WTC11 (cell line): Measurements from ENCODE around the gene CNKSR3. TPM values are rescaled to one million over a fixed set of nuclear protein-coding genes. Genes with fewer than 3 reads are reported as not detected.

ENCODE experiments used
- ATAC-seq: fragments of 200-7000 bp; cut with Tn5 transposase; 2 replicates; pipeline ENCODE4 v1.10.0; 2021; ENCODE audit warnings: mild to moderate bottlenecking, moderate library complexity
- CTCF ChIA-PET: fragments of 300-600 bp; sonication (Branson Sonifier 250); formaldehyde crosslinking; loops from one replicate; lab custom pipeline; 2021; ENCODE audit warnings: antibody characterized with exemption; lab: Charles Lee
- POLR2A ChIA-PET: fragments of 350-600 bp; sonication (Branson Sonifier 250); formaldehyde crosslinking; loops from one replicate; lab custom pipeline; 2021; ENCODE audit warnings: antibody characterized with exemption; lab: Charles Lee
- DNase-seq: peaks from one replicate; pipeline ENCODE4 v3.0.0; 2021; ENCODE audit warnings: low spot score
- H3K27ac Mint-ChIP-seq: 2 replicates; pipeline ENCODE4 v1.8.0; 2021; ENCODE audit warnings: mixed read lengths
- H3K27me3 Mint-ChIP-seq: 2 replicates; pipeline ENCODE4 v1.8.0; 2021; ENCODE audit warnings: low read depth, mild to moderate bottlenecking, moderate library complexity, mixed read lengths
- H3K36me3 Mint-ChIP-seq: 2 replicates; pipeline ENCODE4 v1.8.0; 2021; ENCODE audit warnings: mixed read lengths
- H3K4me1 Mint-ChIP-seq: 2 replicates; pipeline ENCODE4 v1.8.0; 2022; ENCODE audit warnings: mixed read lengths
- H3K4me3 Mint-ChIP-seq: 2 replicates; pipeline ENCODE4 v1.8.0; 2021; ENCODE audit warnings: mild to moderate bottlenecking, moderate library complexity, mixed read lengths
- H3K9me3 Mint-ChIP-seq: 2 replicates; pipeline ENCODE4 v1.8.0; 2021; ENCODE audit warnings: mixed read lengths
- AR ChIP-seq: fragments of 250-450 bp; sonication (Bioruptor Pico); IDR thresholded peaks from 2 replicates; pipeline ENCODE4 v1.9.0; 2021; ENCODE audit warnings: mild to moderate bottlenecking
- CBFB ChIP-seq: sonication (generic); formaldehyde crosslinking; IDR thresholded peaks from 2 replicates; pipeline ENCODE4 v1.8.1; 2022; ENCODE audit warnings: mild to moderate bottlenecking, low read depth, missing genetic modification reagents
- CREB1 ChIP-seq: sonication (generic); formaldehyde crosslinking; IDR thresholded peaks from 2 replicates; pipeline ENCODE4 v1.8.0; 2023; ENCODE audit warnings: mild to moderate bottlenecking, missing genetic modification reagents
- ESRRA ChIP-seq: sonication (generic); formaldehyde crosslinking; IDR thresholded peaks from 2 replicates; pipeline ENCODE4 v1.8.1; 2022; ENCODE audit warnings: mild to moderate bottlenecking, missing genetic modification reagents, borderline replicate concordance
- ETV6 ChIP-seq: sonication (generic); formaldehyde crosslinking; IDR thresholded peaks from 2 replicates; pipeline ENCODE4 v1.8.1; 2022; ENCODE audit warnings: mild to moderate bottlenecking, missing genetic modification reagents
- KAT7 ChIP-seq: sonication (generic); formaldehyde crosslinking; IDR thresholded peaks from 2 replicates; pipeline ENCODE4 v1.8.1; 2023; ENCODE audit warnings: missing genetic modification reagents, mild to moderate bottlenecking, borderline replicate concordance
- MAX ChIP-seq: sonication (generic); formaldehyde crosslinking; IDR thresholded peaks from 2 replicates; pipeline ENCODE4 v1.8.0; 2022; ENCODE audit warnings: mild to moderate bottlenecking, missing genetic modification reagents
- NR3C1 ChIP-seq: sonication (generic); formaldehyde crosslinking; conservative IDR thresholded peaks from 2 replicates; pipeline ENCODE4 v1.8.1; 2023; ENCODE audit warnings: low read depth, mild to moderate bottlenecking, missing genetic modification reagents
- RELA ChIP-seq: sonication (generic); formaldehyde crosslinking; IDR thresholded peaks from 2 replicates; pipeline ENCODE4 v1.8.1; 2022; ENCODE audit warnings: missing genetic modification reagents, mild to moderate bottlenecking, borderline replicate concordance
- TCF7 ChIP-seq: sonication (generic); formaldehyde crosslinking; IDR thresholded peaks from 2 replicates; pipeline ENCODE4 v1.8.0; 2022; ENCODE audit warnings: mild to moderate bottlenecking, low read depth, missing genetic modification reagents, moderate library complexity
- TEAD1 ChIP-seq: sonication (generic); formaldehyde crosslinking; IDR thresholded peaks from 2 replicates; pipeline ENCODE4 v1.8.0; 2022; ENCODE audit warnings: mild to moderate bottlenecking, missing genetic modification reagents
- ZBTB21 ChIP-seq: sonication (generic); formaldehyde crosslinking; IDR thresholded peaks from 2 replicates; pipeline ENCODE4 v1.8.1; 2023; ENCODE audit warnings: mild to moderate bottlenecking, missing genetic modification reagents, borderline replicate concordance
- ZNF138 ChIP-seq: sonication (generic); formaldehyde crosslinking; conservative IDR thresholded peaks from 2 replicates; pipeline ENCODE4 v1.8.1; 2022; ENCODE audit warnings: mild to moderate bottlenecking, moderate library complexity, missing genetic modification reagents
- ZNF281 ChIP-seq: sonication (generic); formaldehyde crosslinking; IDR thresholded peaks from 2 replicates; pipeline ENCODE4 v1.8.0; 2023; ENCODE audit warnings: mild to moderate bottlenecking, missing genetic modification reagents
- ZNF396 ChIP-seq: fragments of 250-450 bp; sonication (Bioruptor Pico); IDR thresholded peaks from 2 replicates; pipeline ENCODE4 v1.8.0; 2021; ENCODE audit warnings: mild to moderate bottlenecking, moderate library complexity, borderline replicate concordance
- total RNA-seq: library from RNA; stranded (reverse); gene quantifications from 3 replicates; pipeline ENCODE4 v1.2.3, GENCODE V29; 2021
- TF ChIP-seq, protein P1 (sequence below): sonication (generic); formaldehyde crosslinking; IDR thresholded peaks from 2 replicates; pipeline ENCODE4 v1.8.0; 2023; ENCODE audit warnings: missing genetic modification reagents, mild to moderate bottlenecking, borderline replicate concordance
- TF ChIP-seq, protein P2 (sequence below): sonication (generic); formaldehyde crosslinking; IDR thresholded peaks from 2 replicates; pipeline ENCODE4 v1.8.1; 2022; ENCODE audit warnings: missing genetic modification reagents, borderline replicate concordance
- TF ChIP-seq, protein P3 (sequence below): sonication (generic); formaldehyde crosslinking; IDR thresholded peaks from 2 replicates; pipeline ENCODE4 v1.8.0; 2022; ENCODE audit warnings: mild to moderate bottlenecking, missing genetic modification reagents

The CNKSR3 gene
- total RNA-seq, 1 experiment from 2014 or later = 5.7 TPM

- H3K36me3 Mint-ChIP-seq = peaks cover 9% of the 10 kb centered on the region
- H3K9me3 Mint-ChIP-seq = peaks cover 8% of the 10 kb centered on the region
- H3K4me3 Mint-ChIP-seq = no peak overlapping the region
- ChIA-PET CTCF (no interaction called here), POLR2A (no interaction called here)
- no peak for ATAC-seq
- TF ChIP-seq ESRRA (CRISPR knock-in tag) (no peak), RELA (CRISPR knock-in tag) (no peak), NR3C1 (CRISPR knock-in tag) (no peak), ZNF396 (CRISPR knock-in tag) (no peak), CBFB (CRISPR knock-in tag) (no peak), ZNF281 (no peak), TEAD1 (CRISPR knock-in tag) (no peak), ETV6 (CRISPR knock-in tag) (no peak), KAT7 (CRISPR knock-in tag) (no peak), TCF7 (CRISPR knock-in tag) (no peak), ZNF138 (CRISPR knock-in tag) (no peak), CREB1 (CRISPR knock-in tag) (no peak), MAX (no peak), AR (no peak), ZBTB21 (no peak)
- TF ChIP-seq, protein P1, sequence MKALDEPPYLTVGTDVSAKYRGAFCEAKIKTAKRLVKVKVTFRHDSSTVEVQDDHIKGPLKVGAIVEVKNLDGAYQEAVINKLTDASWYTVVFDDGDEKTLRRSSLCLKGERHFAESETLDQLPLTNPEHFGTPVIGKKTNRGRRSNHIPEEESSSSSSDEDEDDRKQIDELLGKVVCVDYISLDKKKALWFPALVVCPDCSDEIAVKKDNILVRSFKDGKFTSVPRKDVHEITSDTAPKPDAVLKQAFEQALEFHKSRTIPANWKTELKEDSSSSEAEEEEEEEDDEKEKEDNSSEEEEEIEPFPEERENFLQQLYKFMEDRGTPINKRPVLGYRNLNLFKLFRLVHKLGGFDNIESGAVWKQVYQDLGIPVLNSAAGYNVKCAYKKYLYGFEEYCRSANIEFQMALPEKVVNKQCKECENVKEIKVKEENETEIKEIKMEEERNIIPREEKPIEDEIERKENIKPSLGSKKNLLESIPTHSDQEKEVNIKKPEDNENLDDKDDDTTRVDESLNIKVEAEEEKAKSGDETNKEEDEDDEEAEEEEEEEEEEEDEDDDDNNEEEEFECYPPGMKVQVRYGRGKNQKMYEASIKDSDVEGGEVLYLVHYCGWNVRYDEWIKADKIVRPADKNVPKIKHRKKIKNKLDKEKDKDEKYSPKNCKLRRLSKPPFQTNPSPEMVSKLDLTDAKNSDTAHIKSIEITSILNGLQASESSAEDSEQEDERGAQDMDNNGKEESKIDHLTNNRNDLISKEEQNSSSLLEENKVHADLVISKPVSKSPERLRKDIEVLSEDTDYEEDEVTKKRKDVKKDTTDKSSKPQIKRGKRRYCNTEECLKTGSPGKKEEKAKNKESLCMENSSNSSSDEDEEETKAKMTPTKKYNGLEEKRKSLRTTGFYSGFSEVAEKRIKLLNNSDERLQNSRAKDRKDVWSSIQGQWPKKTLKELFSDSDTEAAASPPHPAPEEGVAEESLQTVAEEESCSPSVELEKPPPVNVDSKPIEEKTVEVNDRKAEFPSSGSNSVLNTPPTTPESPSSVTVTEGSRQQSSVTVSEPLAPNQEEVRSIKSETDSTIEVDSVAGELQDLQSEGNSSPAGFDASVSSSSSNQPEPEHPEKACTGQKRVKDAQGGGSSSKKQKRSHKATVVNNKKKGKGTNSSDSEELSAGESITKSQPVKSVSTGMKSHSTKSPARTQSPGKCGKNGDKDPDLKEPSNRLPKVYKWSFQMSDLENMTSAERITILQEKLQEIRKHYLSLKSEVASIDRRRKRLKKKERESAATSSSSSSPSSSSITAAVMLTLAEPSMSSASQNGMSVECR (CRISPR knock-in tag) = no peak
- TF ChIP-seq, protein P2, sequence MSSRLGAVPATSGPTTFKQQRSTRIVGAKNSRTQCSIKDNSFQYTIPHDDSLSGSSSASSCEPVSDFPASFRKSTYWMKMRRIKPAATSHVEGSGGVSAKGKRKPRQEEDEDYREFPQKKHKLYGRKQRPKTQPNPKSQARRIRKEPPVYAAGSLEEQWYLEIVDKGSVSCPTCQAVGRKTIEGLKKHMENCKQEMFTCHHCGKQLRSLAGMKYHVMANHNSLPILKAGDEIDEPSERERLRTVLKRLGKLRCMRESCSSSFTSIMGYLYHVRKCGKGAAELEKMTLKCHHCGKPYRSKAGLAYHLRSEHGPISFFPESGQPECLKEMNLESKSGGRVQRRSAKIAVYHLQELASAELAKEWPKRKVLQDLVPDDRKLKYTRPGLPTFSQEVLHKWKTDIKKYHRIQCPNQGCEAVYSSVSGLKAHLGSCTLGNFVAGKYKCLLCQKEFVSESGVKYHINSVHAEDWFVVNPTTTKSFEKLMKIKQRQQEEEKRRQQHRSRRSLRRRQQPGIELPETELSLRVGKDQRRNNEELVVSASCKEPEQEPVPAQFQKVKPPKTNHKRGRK = no peak
- TF ChIP-seq, protein P3, sequence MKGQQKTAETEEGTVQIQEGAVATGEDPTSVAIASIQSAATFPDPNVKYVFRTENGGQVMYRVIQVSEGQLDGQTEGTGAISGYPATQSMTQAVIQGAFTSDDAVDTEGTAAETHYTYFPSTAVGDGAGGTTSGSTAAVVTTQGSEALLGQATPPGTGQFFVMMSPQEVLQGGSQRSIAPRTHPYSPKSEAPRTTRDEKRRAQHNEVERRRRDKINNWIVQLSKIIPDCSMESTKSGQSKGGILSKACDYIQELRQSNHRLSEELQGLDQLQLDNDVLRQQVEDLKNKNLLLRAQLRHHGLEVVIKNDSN (CRISPR knock-in tag) = no peak
- TF ChIP-seq, all 79 proteins: peak for 0
- H3K27ac Mint-ChIP-seq = no peak overlapping the region
- DNase-seq = no peak
- no peaks in the 10 kb centered on the region; the same call in 1 of the 2 replicates for H3K27me3 Mint-ChIP-seq
- H3K4me1 Mint-ChIP-seq = peaks cover 13% of the 10 kb centered on the region
These were observed 111.4 kb downstream of the CNKSR3 start for GRCh38 chr6:154399097-154399496.
